ENCODE data around the gene REPS2.
"Not testable (repeated sequence)": the region's sequence is repeated elsewhere in the genome, so short reads cannot be mapped to it uniquely, and the experiment has no call there.

REPS2 gene

DNA sequence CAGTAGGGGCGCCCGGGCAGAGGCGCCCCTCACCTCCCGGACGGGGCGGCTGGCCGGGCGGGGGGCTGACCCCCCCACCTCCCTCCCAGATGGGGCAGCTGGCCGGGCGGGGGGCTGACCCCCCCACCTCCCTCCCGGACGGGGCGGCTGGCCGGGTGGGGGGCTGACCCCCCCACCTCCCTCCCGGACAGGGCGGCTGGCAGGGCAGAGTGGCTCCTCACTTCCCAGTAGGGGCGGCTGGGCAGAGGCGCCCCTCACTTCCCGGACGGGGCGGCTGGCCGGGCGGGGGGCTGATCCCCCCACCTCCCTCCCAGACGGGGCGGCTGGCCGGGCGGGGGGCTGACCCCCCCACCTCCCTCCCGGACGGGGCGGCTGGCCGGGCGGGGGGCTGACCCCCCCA lies 18.5 kb downstream of the REPS2 start:
- DNase-seq: not testable (repeated sequence)

DNA sequence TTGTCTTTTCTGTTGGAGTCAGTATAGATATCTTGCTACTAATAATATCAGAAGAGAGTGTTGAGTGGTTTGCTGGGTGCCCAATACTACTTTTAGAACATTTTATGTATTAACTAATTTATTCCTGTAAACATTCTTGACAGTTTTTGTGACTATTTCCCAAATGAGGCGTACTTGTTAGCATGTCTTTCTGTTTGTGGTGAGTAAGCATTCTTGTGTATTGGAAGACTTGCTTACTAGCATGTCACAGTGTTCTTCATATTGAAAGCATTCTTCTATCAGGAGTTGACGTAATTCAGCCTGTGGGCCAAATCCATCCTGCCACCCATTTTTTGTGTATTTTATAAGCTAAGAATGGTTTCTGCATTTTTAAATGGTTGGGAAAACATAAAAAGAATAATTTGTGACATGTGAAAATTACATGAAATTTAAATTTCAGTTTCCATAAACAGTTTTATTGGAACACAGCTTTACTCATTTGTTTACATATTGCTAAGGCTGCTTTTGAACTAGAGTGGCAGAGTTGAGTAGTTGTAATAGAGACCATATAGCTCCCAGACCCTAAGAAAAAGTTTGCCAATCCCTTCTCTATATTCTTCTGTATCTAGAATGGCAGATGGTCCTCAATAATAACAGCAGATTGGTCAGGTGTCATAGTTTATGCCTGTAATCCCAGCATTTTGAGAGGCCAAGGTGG lies 20.4 kb downstream of the REPS2 start:
- DNase-seq: no peak

DNA sequence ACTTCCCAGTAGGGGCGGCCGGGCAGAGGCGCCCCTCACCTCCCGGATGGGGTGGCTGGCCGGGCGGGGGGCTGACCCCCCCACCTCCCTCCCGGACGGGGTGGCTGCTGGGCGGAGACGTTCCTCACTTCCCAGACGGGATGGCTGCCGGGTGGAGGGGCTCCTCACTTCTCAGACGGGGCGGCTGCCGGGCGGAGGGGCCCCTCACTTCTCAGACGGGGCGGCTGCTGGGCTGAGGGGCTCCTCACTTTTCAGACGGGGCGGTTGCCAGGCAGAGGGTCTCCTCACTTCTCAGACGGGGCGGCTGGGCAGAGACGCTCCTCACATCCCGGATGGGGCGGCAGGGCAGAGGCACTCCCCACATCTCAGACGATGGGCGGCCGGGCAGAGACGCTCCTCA lies 22.3 kb downstream of the REPS2 start:
- DNase-seq: not testable (repeated sequence)

DNA sequence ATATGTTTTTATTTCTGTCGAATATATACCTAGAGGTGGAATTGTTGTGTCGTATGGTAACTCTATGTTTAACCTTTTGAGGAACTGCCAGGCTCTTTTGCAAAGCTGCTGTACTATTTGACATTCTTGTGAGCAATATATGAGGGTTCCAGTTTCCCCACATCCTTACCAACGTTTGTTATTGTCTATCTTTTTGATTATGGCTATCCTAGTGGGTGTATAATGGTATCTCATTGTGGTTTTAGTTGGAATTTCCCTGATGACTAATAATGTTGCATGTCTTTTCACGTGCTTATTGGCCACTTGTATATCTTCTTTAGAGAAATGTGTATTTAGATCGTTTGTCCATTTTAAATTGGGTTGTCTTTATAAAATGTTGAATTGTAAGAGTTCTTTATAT lies 24.5 kb downstream of the REPS2 start:
- DNase-seq: no peak

DNA sequence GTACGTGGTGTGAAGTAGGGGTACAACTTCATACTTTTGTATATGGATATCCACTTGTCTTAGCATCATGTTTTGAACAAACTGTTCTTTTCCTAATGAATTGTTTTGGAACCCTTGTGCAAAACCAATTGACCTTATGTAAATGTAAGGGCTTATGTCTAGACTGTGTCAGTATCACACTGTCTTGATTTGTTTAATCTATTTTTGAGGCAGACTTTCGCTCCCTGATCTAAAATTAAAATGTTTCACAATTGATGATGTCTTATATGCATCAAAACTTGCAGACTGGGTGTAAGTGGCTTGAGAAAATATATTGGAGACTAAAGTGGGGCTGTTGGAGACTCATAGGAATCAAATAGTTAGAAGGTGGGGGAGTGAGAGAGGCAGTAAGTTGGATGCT lies 25.2 kb downstream of the REPS2 start:
- DNase-seq: no peak

DNA sequence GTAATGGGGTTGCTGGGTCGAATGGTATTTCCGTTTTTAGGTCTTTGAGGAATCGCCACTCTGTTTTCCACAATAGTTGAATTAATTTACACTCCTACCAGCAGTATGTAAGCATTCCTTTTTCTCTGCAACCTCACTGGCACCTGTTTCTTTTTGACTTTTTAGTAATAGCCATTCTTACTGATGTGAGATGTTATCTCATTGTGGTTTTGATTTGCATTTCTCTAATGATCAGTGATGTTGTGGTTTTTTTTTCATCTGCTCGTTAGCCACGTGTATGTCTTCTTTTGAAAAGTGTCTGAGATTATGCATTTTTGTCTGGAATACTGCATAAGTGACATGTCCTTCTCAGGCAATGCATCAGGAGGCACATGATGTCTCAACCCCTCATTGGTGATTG lies 28.8 kb downstream of the REPS2 start:
- no peak for DNase-seq

DNA sequence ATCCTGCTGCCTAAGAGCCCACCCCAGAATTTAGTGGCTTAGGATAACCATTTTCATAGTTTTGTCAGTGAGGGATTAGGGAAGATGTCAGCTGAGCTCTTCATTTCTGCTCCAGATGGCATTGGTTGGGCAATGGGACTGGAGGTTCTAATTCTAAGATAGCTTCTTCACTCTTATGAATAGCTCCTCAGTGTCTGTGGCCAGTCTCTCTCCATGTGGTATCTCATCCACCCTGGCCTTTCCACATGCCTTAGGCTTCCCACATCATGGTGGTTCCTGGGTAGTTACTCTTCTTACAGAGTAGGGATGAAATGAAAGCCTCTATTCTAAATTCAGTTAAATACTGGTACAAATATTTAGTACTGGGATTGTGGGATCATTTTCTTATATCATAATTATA lies 31.3 kb downstream of the REPS2 start:
- no peak for DNase-seq

DNA sequence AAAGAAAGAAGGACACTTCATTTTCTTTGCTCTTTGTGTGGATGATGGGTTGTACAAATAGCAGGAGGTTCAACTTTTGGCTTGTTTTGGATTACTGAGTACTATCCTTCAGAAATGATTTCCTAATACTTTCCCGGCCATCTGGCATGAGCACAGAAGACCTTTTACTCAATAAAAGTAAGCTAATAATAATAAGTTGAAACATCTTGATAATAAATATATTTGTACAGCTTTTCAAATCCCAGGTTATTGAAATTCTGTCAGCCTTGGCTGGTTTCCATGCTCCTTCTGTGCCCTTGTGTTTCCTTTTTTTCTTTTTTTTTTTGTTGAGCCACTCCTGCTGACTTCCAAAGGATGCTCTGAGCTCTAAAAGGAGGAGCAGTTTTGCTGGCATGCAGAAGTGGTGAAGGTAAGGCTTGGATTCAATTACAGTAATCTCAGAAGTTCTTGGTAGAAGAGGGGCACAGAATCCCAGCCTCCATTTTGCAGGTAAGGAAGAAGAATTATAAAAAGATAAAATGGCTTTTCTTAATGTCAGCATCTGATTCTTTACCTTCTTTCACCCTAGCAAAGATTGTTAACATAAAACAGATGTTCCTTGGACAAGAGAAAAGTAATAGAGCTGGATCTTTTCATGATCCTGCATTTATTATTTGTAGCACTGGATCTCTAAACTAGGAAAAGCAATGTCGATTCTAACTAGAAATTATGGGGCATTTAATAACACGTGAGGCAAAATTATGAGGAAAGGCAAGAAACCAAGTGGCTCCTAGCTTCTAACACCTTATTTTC lies 31.9 kb downstream of the REPS2 start:
- DNase-seq: no peak

DNA sequence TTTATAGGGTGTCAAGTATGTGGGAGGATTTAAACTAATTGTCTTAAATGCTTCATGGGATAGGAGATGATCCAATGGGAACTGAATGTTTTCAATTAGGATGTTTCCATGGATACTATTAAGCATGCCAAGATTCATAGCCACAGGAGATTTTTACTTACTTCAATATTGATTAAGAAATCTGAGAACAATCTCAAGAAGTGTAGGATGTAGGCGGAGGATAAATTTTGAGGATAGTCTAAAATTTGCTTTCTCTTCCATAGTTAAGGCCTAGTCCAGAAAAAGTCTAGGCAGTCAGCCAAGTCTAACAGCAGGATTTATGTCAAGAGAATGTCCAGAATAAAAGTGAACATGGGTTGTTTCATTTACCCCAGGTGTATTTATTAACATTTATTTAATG lies 32.8 kb downstream of the REPS2 start:
- DNase-seq: no peak

DNA sequence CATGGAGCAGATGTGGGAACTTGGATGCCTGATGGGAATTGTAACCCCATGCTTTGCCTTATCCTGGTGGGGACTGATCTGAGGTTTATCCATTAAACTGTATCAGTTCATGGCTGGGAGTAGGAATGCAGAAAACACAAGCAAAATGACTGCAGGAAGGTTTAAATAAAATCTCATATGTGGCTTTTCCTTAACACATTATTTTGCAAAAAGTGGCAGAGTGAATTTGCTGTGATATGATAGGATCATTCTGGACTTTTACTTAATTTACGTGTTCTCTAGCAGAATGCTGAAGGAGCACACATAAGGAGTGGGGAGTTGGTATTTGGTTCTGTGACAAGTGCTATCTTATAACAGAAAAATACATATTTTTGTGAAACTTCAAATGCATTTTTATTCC lies 34.8 kb downstream of the REPS2 start:
- DNase-seq: no peak

DNA sequence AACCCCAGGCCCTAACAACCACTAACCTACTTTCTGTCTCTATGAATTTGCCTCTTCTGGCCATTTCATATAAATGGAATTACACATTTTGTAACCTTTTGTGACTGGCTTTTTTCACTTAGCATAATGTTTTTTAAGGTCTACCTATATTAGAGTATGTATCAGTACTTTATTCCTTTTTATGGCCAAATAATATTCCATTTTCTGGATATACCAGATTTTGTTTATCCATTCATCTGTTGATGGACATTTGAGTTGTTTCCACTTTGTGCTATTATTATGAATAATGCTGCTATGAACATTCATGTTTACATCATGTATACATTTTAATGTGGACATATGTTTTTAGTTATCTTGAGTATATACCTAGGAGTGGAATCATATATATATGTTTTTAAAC lies 35.5 kb downstream of the REPS2 start:
- no peak for DNase-seq

DNA sequence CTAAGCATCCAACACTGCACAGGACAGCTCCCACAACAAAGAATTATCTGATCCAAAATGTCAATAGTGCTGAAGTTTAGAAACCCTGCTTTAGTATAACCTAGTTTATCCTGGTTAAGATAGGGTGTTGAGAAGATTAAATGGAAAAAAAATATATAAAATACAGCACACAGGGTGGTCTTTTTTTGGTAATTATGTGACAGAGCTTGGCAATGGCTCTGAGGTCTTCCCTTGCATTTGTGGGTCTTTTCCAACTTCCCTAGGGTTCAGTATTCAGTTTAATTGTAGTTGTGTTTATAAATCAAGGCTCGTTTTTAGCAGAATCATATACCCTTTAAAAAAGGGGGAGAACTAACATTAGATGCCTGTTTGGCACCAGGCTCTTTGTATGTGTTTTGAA lies 36.6 kb downstream of the REPS2 start:
- DNase-seq: no peak

DNA sequence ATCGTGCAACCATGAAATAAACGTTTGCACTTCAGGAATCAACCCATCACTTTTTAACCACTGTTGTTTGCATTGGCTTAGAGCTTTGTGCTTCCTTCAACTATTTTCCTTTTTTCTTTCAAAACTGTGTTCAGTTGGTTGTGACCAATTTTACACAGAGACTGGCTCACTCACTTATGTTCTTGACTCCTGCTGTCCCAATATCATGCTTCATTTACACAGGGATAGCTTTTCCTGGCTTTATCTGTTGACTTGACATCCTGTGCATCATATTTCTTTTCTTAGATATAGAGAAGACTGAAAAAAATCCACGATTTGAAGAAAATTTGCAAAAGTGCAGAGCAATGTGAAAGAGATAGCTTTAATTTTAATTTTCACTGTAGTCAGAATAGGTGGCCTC lies 38.8 kb downstream of the REPS2 start:
- no peak for DNase-seq

DNA sequence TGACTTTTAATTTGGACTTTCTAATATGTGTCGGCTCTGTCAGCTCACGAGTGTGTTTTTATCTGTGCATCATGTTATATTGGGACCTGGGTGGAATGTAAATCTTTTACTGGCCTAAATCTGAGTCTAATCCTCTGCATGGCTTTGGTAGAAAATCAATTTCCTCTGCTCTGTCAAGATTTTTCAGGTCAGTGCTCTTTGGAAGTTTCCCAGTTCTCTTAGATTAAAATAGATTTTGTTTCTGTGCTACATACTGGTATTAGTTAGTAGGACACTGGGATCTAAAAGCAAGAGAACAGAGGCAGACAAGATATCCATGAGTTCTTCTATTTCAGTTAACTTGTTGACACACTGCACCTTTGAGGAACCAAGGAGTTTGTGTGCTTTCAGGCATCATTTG lies 39.7 kb downstream of the REPS2 start:
- peak in 1 of 2 experiments; percentile 9 for DNase-seq

DNA sequence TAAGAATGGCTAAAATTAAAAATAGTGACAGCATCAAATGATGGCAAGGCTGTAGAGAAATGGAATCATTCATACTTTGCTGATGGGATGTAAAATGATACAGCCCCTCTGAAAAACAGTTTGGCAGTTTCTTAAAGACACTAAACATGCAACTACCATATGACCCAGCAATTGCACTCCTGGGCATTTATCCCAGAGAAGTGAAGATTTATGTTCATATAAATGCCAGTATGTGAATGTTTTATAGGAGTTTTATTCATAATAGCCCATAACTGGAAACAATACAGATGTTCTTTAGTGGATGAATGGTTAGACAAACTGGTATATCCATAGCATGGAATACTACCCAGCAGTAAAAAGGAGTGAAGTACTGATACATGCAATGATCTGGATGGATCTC lies 43.3 kb downstream of the REPS2 start:
- DNase-seq: no peak

DNA sequence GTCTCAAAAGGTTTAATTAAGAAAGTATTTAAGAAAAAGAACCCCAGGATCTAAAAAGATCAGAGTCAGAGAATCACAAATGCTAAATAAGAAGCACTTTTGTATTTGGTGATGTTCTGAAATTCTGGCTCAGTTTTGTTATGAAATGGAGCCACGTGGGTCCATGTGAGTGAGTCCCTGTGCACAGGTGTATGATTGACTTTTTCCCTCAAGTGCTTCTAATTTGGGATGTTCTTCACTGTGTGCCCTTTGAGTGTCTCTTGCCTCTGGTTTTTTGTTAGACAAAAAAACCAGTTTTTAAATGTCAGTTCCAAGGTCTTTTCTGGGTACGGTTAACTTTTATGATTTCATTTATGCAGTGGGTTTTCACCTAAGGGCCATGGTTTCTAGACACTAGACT lies 44.4 kb downstream of the REPS2 start:
- DNase-seq: no peak

DNA sequence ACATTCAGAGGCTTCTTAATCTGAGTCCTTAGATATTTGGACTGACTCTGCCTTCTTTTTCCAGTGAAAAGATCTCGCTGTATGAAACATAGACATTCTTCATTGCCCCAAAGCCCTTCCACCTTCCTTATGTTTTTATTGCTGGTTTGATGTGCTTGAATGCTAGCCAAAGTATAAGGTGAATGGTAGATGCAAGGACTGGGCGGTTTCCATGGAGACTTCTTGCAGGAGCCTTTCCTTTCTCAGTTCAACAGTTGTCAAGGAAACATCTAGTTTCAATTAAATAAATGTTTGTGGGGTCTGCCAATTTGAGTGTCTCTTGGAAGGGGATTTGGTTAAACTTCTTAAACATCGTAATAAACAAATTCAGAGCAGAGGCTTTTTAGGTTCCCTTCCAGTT lies 46.0 kb downstream of the REPS2 start:
- no peak for DNase-seq

DNA sequence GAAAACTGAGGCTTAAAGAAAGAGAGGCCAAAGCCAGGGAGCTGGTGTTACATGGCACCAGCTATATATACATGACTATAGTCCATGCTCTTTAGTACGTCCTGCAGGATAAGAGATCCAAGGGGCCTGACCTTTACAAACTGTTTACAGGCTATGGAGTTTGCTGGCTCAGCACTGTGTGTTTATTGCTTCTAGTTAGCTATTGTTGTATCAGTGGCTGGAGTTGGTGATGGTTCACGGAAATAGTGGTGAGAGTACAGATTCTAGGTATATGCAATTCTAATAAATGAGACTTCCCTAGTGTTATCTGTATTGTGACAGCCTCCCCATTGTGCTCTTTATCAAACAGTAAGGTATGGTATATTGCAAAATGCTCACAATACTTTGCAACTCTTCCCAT lies 46.5 kb downstream of the REPS2 start:
- DNase-seq: no peak

DNA sequence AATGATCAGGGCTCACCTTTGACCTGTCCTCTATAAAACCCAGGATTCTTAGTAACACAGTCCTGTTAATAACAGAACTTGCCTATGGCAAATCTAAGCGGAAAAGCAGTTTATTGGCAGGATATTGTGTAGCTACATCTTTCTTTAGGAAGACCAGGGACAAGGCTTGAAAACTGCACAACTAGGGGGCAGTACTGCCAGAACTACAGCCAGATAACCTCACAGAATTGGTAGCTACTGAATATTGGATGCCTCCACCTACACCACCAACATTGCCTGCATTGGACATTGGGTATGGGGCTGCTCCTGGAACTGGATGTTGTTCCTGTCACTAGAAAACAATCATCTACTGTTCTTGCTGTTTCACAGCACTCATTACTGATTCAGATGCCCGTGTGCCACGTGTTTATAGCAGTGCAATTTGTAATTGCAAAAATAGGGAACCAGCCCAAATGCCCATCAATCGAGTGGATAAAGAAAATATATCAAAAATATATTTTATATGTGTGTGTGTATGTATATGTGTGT lies 47.4 kb downstream of the REPS2 start:
- DNase-seq: no peak

DNA sequence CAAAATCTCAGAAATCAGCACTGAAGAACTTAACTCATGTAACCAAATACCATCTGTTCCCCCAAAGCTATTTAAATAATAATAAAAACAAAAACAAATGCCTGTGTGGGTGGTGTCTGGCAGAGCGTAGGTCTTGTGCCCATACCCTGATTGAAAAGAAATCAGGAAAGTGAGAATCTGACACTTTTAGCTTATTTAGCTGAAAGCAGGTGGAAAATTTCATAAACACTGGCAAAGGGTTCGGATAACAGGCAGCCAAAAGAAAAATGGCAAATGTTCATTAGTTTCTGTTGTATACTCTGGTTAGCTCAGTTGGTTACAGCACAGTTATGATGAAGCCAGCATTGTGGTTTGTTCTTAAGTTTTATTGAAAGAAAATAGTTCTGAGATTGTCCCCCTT lies 48.3 kb downstream of the REPS2 start:
- DNase-seq: no peak

DNA sequence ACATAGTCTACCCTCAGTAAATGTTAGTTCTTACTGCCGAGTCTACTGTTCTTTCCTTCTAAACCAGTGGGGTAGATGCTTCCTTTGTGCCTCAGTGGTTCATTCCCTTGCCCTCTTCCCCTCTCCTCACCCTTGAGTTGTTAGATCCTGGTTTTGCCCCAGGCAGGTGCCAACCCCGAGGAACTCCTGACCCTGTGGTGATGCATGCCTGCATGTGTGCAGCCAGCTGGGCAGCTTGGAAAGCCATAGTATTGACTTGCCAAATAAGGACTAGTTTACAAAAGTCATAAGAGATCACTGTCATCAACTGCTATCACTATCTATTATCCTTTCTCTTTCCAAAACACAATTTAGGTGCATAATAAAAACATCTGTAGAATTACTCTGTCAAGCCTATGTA lies 50.9 kb downstream of the REPS2 start:
- DNase-seq: no peak

DNA sequence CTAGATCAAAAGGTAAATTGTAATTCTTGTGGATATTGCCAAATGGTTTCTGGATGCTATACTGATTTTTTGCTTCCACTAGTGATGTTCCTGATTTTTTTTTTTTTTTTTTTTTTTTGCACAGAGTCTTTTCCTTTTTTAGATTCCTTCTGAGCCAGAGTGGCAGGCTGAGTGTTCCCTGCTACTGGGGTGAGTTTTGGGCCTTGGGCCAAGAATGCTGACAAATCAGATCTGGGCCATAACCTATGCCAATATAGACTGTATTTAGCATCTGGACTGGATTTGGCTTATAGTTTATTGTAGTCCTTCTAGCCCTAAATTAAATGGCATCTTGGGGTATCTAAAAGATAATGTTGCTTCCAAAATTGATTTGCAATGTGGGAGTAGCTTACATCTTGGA lies 52.8 kb downstream of the REPS2 start:
- no peak for DNase-seq

DNA sequence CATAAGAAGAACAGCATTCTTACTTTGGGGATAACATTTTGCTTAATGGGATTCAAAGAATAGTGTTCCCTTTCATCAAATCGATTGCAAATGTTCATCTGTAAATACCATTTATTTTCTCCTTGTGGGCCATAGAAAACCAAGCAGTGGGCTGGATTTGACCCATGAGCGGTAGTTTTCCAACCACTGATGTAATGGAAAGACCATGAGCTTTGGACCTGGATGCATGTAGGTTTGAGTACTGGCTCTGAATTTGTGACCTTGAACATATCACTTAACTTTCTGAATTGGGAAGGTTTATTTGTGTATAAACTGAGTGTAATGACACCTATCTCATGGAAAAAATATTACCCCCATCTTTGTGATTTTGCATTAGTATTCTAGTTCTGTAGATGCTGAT lies 54.3 kb downstream of the REPS2 start:
- no peak for DNase-seq

DNA sequence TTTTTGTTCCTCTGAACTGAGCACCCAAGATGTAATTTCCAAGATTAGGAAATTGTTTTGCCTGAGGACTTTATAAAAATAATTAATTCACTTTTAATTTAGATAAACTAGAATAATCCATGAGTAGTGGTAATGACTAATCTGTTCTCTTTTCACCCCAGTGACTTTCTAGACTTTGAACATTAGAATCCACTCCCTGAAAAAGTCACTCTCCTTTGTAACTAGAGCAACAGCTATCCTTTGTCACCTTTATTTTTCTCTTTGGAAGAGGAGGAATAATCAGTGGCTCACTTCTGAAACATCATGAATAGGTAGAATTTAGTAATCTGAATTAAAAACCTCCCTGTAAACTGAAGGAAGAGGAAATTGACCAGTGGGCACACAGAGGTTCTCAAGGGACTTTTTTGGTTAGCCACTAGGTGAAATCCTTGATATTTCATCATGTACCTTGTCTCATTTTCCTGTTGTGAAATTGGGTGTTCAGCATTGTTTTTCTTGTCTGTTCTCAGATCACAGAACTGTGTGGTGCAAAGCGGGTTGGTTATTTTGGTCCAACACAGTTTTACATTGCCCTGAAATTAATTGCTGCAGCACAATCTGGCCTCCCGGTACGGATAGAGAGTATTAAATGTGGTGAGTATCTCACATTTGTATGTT lies 59.4 kb downstream of the REPS2 start:
- DNase-seq: no peak
